H1 (cell line): Measurements from ENCODE around the gene SKA1. TPM values are rescaled to one million over a fixed set of nuclear protein-coding genes. Genes with fewer than 3 reads are reported as not detected.

Experiments
- CTBP2 ChIP-seq: IDR thresholded peaks from 2 replicates; pipeline ENCODE4 v1.7.0; 2011; ENCODE audit warnings: borderline replicate concordance, mild to moderate bottlenecking, moderate library complexity, mixed read lengths, low read length; ENCODE audit not compliant: insufficient read depth, insufficient read length
- GTF2F1 ChIP-seq: IDR thresholded peaks from 2 replicates; pipeline ENCODE4 v1.6.1; 2012; ENCODE audit warnings: low read depth, low read length, improper control_type of control experiment, borderline replicate concordance
- RBBP5 ChIP-seq: IDR thresholded peaks from 2 replicates; pipeline ENCODE4 v1.7.1; 2012; ENCODE audit warnings: low read depth, mild to moderate bottlenecking, inconsistent platforms, low read length, moderate library complexity, borderline replicate concordance
- SRF ChIP-seq: IDR thresholded peaks from 2 replicates; pipeline ENCODE4 v1.6.1; 2011; ENCODE audit warnings: mild to moderate bottlenecking, low read depth, low read length, moderate library complexity
- TCF12 ChIP-seq: IDR thresholded peaks from 2 replicates; pipeline ENCODE4 v1.6.1; 2011; ENCODE audit warnings: low read depth, mild to moderate bottlenecking, low read length
- polyA plus RNA-seq, 7 experiments: library from polyadenylated mRNA; depleted of rRNA in 3 of 7; stranded (reverse) in 5 of 7; unstranded in 2 of 7; fragments of >200 nt in 5 of 7; fragments of 200-250 nt in 2 of 7; gene quantifications; 1 replicate in 5 of 7; 2 replicates in 1 of 7; 4 replicates in 1 of 7; pipeline versions ENCODE4 v1.2.1 to v1.2.3, GENCODE V29; 2011 to 2013; ENCODE audit warnings: missing spikeins in 2 of 7, mixed read lengths in 2 of 7
- total RNA-seq: library from RNA; stranded (reverse); fragmentation: NEBNext Ultra II Directional; extraction: Animal tissue kit (Norgen Biotek cat#: 25700); gene quantifications from 2 replicates; pipeline ENCODE4 v1.2.1, GENCODE V29; 2021

The SKA1 gene
- total and polyA plus RNA-seq, 2 of the 8 experiments (the other 6 are each of a cell fraction or from before 2014, with no cell fraction given) = 8.6 to 22.9 TPM

DNA sequence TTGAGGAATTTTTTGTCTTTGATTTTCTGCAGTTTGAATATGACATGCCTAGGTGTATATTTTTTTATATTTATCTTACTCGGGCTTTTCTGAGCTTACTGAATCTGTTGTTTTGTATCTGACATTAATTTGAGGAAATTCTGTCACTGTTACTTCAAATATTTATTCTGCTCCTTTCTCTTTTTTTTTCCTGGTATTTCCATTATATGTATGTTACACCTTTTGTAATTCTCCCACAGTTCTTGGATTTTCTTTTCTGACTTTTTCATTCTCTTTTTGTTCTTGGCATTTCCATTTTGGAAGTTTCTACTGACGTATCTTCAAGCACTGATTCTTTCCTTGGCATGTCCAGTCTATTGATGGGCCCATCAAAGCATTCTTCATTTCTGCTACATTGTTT, 24.1 kb upstream of the SKA1 start (continued):
- no peak for TF ChIP-seq GTF2F1
- no peak for TF ChIP-seq TCF12
- no peak for TF ChIP-seq RBBP5
- TF ChIP-seq SRF = no peak
- TF ChIP-seq CTBP2 = no peak
- TF ChIP-seq, all 59 proteins: peak for 0
